ENCODE measurements around the gene SLC12A7. TPM values are rescaled to one million over a fixed set of nuclear protein-coding genes. Genes with fewer than 3 reads are reported as not detected.

Gene SLC12A7
- total and polyA plus RNA-seq, 11 donors: 66.3 to 159 (median 128) TPM

DNA sequence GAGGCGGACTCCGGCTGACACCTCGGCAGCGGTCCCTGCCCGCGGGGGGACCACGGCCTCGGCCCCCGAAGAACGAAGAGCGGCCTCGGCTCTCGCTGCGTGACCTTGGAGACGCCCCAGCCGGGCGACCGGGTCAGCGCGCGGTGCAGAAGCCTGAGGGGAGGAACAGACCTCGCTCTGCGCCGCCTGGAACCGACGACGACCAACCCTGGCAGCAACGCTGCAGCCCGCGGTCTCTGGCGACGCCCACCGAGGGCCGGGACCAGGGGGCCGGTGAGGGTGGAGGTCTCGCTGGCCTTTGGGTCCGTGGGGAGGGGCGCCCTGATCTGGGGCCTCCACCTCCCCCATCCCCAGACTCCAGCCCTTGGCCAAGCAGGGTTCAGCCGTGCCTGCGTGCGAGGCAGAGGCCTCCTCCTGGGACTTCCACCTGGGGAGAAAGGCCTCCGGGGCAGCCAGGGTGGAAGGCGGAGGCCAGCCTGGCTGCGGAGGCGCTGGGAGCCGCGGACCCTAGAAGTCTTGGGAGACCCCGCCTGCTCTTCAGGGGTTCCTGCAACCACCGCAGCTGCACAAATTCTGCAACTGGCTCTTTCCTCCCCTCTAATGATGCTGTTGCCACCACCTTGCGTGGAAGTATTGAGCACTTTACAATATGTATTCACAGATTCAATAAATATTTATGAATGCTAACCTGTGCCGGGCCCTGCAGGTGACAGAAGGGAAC lies 44.3 kb upstream of the SLC12A7 start:
- Histone ChIP-seq H3K27me3 (peaks cover 17 to 39% (median 26%) of the 10 kb centered on the region in 9 donors), H3K9me3 (no peaks in the 10 kb centered on the region), H3K27ac (no peak overlapping the region), H3K4me1 (peaks cover 0 to 15% (median 0%) of the 10 kb centered on the region in 12 donors), H3K4me3 (peak overlapping the region in 8 of 12 donors; percentile 6 to 45 (median 25)), H3K36me3 (no peaks in the 10 kb centered on the region)
- ATAC-seq: peak in 1 of 4 donors; percentile 37
- intact Hi-C loops (cut with DNase I): no loop called here
- no peak for TF ChIP-seq POLR2A (IDR thresholded peaks at IDR 0.05)
- TF ChIP-seq, protein P1, sequence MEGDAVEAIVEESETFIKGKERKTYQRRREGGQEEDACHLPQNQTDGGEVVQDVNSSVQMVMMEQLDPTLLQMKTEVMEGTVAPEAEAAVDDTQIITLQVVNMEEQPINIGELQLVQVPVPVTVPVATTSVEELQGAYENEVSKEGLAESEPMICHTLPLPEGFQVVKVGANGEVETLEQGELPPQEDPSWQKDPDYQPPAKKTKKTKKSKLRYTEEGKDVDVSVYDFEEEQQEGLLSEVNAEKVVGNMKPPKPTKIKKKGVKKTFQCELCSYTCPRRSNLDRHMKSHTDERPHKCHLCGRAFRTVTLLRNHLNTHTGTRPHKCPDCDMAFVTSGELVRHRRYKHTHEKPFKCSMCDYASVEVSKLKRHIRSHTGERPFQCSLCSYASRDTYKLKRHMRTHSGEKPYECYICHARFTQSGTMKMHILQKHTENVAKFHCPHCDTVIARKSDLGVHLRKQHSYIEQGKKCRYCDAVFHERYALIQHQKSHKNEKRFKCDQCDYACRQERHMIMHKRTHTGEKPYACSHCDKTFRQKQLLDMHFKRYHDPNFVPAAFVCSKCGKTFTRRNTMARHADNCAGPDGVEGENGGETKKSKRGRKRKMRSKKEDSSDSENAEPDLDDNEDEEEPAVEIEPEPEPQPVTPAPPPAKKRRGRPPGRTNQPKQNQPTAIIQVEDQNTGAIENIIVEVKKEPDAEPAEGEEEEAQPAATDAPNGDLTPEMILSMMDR (IDR thresholded peaks at IDR 0.05): no peak
- WGBS, 4 donors: 17 to 38% (median 22%) methylated on average over 19 to 51 of the region's 51 CpGs
- no peak for DNase-seq

DNA sequence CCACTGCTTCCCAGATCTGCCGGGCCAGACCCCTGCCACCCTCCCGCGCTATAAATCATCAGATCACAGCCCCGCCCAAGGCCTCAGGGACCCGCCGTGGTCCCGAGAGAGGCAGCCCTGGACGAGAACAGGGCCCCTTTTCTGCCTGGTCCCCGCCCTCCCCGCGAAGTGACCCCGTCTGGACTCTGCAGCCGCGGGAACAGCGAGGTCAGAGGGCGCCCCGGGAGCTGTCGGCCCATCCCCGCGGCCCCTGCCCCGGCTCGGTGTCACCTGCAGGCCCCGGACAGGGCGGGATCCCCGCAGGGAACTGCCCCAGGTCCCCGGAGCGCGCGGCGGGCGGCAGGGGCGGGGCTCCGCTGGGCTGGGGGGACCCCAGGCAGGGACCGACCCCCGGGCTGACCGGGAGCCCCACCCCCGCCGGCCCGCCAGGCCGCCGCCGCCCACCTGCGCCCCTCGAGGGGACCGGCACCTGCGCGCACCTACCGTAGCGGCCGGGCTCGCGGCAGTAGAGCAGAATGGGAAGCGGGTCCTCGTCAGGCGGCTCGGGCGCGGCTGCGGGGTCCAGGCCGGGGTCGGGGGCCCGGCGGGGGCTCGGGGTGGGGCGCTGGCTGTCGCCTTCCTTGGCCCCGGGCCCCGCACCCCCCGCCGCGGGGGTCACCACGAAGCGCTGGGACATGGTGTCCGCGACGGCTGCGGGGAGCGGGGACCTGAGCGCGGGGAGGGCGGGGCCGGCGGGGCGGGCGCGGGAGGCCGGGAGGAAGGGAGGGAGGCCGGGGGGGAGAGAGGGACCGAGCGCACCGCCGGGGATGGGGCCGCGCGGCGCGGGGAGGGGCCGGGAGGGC lies 43.5 kb upstream of the SLC12A7 start:
- Histone ChIP-seq H3K27ac (no peak overlapping the region), H3K9me3 (no peaks in the 10 kb centered on the region), H3K4me1 (peaks cover 0 to 15% (median 0%) of the 10 kb centered on the region in 12 donors), H3K27me3 (peaks cover 17 to 39% (median 26%) of the 10 kb centered on the region in 9 donors), H3K4me3 (peak overlapping the region in 8 of 12 donors; percentile 6 to 45 (median 25)), H3K36me3 (no peaks in the 10 kb centered on the region)
- 4 to 19% (median 9%) methylated on average over 11 to 98 of the region's 98 CpGs for WGBS, 4 donors
- TF ChIP-seq, protein P1 (IDR thresholded peaks at IDR 0.05): no peak
- no peak for TF ChIP-seq POLR2A (IDR thresholded peaks at IDR 0.05)
- ATAC-seq (no peak), DNase-seq (no peak)
- intact Hi-C loops (cut with DNase I): no loop called here

DNA sequence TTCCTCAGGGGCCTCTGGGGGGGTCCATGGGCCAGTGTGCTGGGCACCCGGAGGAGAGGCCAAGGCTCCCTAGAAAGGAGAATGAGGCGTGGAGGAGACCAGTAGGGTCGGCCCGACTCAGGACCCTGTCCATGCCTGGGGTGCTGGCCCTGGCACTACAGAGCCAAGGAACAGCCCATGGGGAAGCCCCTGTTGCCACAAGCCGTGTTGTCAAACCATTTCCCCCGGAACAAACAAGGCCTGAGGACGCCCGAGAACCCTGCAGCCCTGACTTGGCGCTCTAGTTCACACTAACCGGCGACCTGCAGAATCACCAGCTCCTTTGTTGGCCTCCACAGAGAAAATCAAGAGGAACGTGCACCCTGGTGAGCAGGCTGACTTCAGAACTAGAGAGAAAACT lies 41.6 kb upstream of the SLC12A7 start:
- no peak overlapping the region for H3K4me3 ChIP-seq
- WGBS, 4 donors: 78 to 91% (median 86%) methylated on average over 11 to 12 of the region's 12 CpGs
- no peak for TF ChIP-seq POLR2A (IDR thresholded peaks at IDR 0.05)
- TF ChIP-seq, protein P1 (IDR thresholded peaks at IDR 0.05): no peak
- intact Hi-C loops (cut with DNase I): no loop called here
- no peaks in the 10 kb centered on the region for H3K36me3 ChIP-seq
- H3K27me3 ChIP-seq: peaks cover 17 to 39% (median 26%) of the 10 kb centered on the region in 9 donors
- no peak for DNase-seq
- H3K4me1 ChIP-seq: peaks cover 0 to 15% (median 0%) of the 10 kb centered on the region in 12 donors
- H3K27ac ChIP-seq: no peak overlapping the region
- H3K9me3 ChIP-seq: no peaks in the 10 kb centered on the region
- ATAC-seq: peak in 1 of 4 donors; percentile 18

DNA sequence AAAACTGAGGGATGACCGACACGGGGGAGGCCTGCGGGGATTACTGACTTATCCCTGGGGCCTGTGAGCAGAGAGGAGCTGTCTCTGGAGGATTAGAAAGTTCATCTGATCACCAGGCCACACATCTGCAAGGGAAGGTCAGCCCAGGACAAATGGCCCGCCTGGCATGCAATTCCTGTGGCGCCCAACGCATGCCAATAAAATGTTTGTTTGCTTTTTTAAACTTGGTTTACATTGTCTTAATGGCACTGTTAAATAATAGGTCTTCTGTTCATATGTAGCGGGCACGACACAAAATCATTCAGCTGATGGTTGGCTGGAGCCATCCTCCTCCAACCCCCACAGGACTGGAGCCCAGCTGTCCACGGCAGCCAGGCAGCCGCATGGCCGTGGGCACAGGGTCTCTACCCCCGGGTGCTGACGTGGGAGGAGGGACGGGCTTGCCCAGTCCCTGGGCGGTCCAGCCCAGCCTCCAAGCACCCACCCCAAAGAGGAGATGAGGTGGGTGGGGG lies 41.0 kb upstream of the SLC12A7 start:
- peaks cover 17 to 39% (median 26%) of the 10 kb centered on the region in 9 donors for H3K27me3 ChIP-seq
- intact Hi-C loops (cut with DNase I): no loop called here
- no peak for TF ChIP-seq POLR2A (IDR thresholded peaks at IDR 0.05)
- ATAC-seq: no peak
- H3K9me3 ChIP-seq: no peaks in the 10 kb centered on the region
- H3K4me3 ChIP-seq: no peak overlapping the region
- 72 to 89% (median 81%) methylated on average over 9 to 15 of the region's 15 CpGs for WGBS, 4 donors
- H3K27ac ChIP-seq: no peak overlapping the region
- H3K4me1 ChIP-seq: peaks cover 0 to 15% (median 0%) of the 10 kb centered on the region in 12 donors
- DNase-seq: no peak
- no peaks in the 10 kb centered on the region for H3K36me3 ChIP-seq

Data from heart left ventricle (tissue), 16 donors.